Gastroesophageal sphincter (tissue), 3 donors: Measurements from ENCODE around the gene UHRF1.

ENCODE experiments used
- CTCF ChIP-seq, 4 experiments: fragments of 200-600 bp in 2 of 4; fragments of 450-650 bp in 2 of 4; sonication (generic) in 1 of 4; IDR thresholded peaks; one replicate each; pipeline ENCODE4 v1.5.1; 2017 to 2019; ENCODE audit warnings: antibody characterized with exemption in 4 of 4, mild to moderate bottlenecking in 2 of 4, moderate library complexity in 2 of 4
- EP300 ChIP-seq: sonication (generic); formaldehyde crosslinking; IDR thresholded peaks from one replicate; pipeline ENCODE4 v1.6.1; 2017; ENCODE audit warnings: antibody characterized with exemption, mild to moderate bottlenecking
- POLR2A ChIP-seq, 2 donors: fragments of 450-650 bp; IDR thresholded peaks; one replicate each; pipeline ENCODE4 v1.6.1; 2017; ENCODE audit warnings: antibody characterized with exemption in 2 of 2, mild to moderate bottlenecking in 2 of 2, moderate library complexity in 1 of 2
- POLR2AphosphoS5 ChIP-seq: sonication (generic); formaldehyde crosslinking; IDR thresholded peaks from one replicate; pipeline ENCODE4 v1.6.1; 2017; ENCODE audit warnings: antibody characterized with exemption

- TF ChIP-seq CTCF (IDR thresholded peaks at IDR 0.05) (no peak), EP300 (no peak), POLR2A (IDR thresholded peaks at IDR 0.05) (no peak), POLR2AphosphoS5 (no peak)
Measured at GRCh38 chr19:5000120-5000611, 90.9 kb downstream of the UHRF1 start.
